HepG2 (cell line): ENCODE measurements around the gene WNT3A. TPM values are rescaled to one million over a fixed set of nuclear protein-coding genes. Genes with fewer than 3 reads are reported as not detected.

Experiments
- ARID2 ChIP-seq: sonication (generic); formaldehyde crosslinking; IDR thresholded peaks from 2 replicates; pipeline ENCODE4 v1.8.1; 2022; ENCODE audit warnings: mild to moderate bottlenecking, missing genetic modification reagents, borderline replicate concordance
- GPN1 ChIP-seq: sonication (generic); formaldehyde crosslinking; IDR thresholded peaks from 2 replicates; pipeline ENCODE4 v1.5.1; 2020; ENCODE audit warnings: missing genetic modification reagents, borderline replicate concordance
- NCOA2 ChIP-seq: sonication (generic); formaldehyde crosslinking; IDR thresholded peaks from 2 replicates; pipeline ENCODE4 v1.8.0; 2022; ENCODE audit warnings: inconsistent platforms
- NFRKB ChIP-seq: fragments of 450-650 bp; IDR thresholded peaks from 2 replicates; pipeline ENCODE4 v1.6.1; 2017
- PCBP2 ChIP-seq: fragments of 200-400 bp; formaldehyde crosslinking; optimal IDR thresholded peaks from 2 replicates; pipeline ENCODE3; 2018; ENCODE audit warnings: low read length, low read depth; ENCODE audit not compliant: poor library complexity, severe bottlenecking
- RBAK ChIP-seq: sonication (generic); formaldehyde crosslinking; IDR thresholded peaks from 2 replicates; pipeline ENCODE4 v1.5.1; 2020; ENCODE audit warnings: mild to moderate bottlenecking, missing genetic modification reagents
- SAFB2 ChIP-seq: sonication (generic); formaldehyde crosslinking; IDR thresholded peaks from 2 replicates; pipeline ENCODE4 v1.5.1; 2020; ENCODE audit warnings: missing genetic modification reagents, low read depth, mild to moderate bottlenecking, borderline replicate concordance
- SIX4 ChIP-seq: sonication (generic); formaldehyde crosslinking; IDR thresholded peaks from 2 replicates; pipeline ENCODE4 v1.4.0; 2020; ENCODE audit warnings: missing genetic modification reagents
- TBL1XR1 ChIP-seq: fragments of 150-350 bp; IDR thresholded peaks from 2 replicates; pipeline ENCODE4 v1.6.1; 2014; ENCODE audit warnings: borderline replicate concordance, low read length; ENCODE audit not compliant: partially characterized antibody
- THRA ChIP-seq: sonication (generic); formaldehyde crosslinking; IDR thresholded peaks from 2 replicates; pipeline ENCODE4 v1.4.0; 2020; ENCODE audit warnings: missing genetic modification reagents, borderline replicate concordance
- WIZ ChIP-seq: sonication (generic); formaldehyde crosslinking; IDR thresholded peaks from 2 replicates; pipeline ENCODE4 v1.5.1; 2020; ENCODE audit warnings: mild to moderate bottlenecking, missing genetic modification reagents
- XBP1 ChIP-seq: sonication (generic); formaldehyde crosslinking; IDR thresholded peaks from 2 replicates; pipeline ENCODE4 v1.5.0; 2020; ENCODE audit warnings: missing genetic modification reagents
- ZFP82 ChIP-seq: sonication (generic); formaldehyde crosslinking; IDR thresholded peaks from 2 replicates; pipeline ENCODE4 v1.5.1; 2020; ENCODE audit warnings: mild to moderate bottlenecking, missing genetic modification reagents, borderline replicate concordance
- ZNF292 ChIP-seq: sonication (generic); formaldehyde crosslinking; IDR thresholded peaks from 2 replicates; pipeline ENCODE4 v1.8.1; 2022; ENCODE audit warnings: mild to moderate bottlenecking, low read depth, missing genetic modification reagents, borderline replicate concordance
- ZNF816 ChIP-seq: sonication (generic); formaldehyde crosslinking; IDR thresholded peaks from 2 replicates; pipeline ENCODE4 v1.8.0; 2022; ENCODE audit warnings: missing genetic modification reagents, mild to moderate bottlenecking, borderline replicate concordance
- polyA plus RNA-seq, 8 experiments: library from polyadenylated mRNA; depleted of rRNA in 3 of 8; stranded (reverse) in 7 of 8; unstranded in 1 of 8; fragments of >200 nt; fragmentation: Illumina TruSeq in 4 of 8; extraction: Trizol in 4 of 8; gene quantifications; 2 replicates each; pipeline versions ENCODE4 v1.2.1 to v1.2.3, GENCODE V29; 2011 to 2016; ENCODE audit warnings: low read depth in 4 of 8, missing spikeins in 1 of 8, mixed read lengths in 1 of 8; ENCODE audit not compliant: insufficient read depth in 1 of 8
- total RNA-seq, 5 experiments: library from RNA; depleted of rRNA; stranded (reverse); fragments of >200 nt; fragmentation: Illumina TruSeq; extraction: Trizol; gene quantifications; 2 replicates each; pipeline ENCODE4 v1.2.3, GENCODE V29; 2016; ENCODE audit warnings: low read depth in 1 of 5
- TF ChIP-seq, protein P1 (sequence below): sonication (generic); formaldehyde crosslinking; conservative IDR thresholded peaks from 2 replicates; pipeline ENCODE4 v1.8.1; 2023; ENCODE audit warnings: missing genetic modification reagents
- TF ChIP-seq, protein P2 (sequence below): sonication (generic); formaldehyde crosslinking; IDR thresholded peaks from 2 replicates; pipeline ENCODE4 v1.5.1; 2020; ENCODE audit warnings: missing genetic modification reagents, mild to moderate bottlenecking, borderline replicate concordance
- TF ChIP-seq, protein P3 (sequence below): sonication (generic); formaldehyde crosslinking; conservative IDR thresholded peaks from 2 replicates; pipeline ENCODE4 v1.8.0; 2022; ENCODE audit warnings: mild to moderate bottlenecking, moderate library complexity, missing genetic modification reagents
- TF ChIP-seq, protein P4 (sequence below): sonication (generic); formaldehyde crosslinking; IDR thresholded peaks from 2 replicates; pipeline ENCODE4 v1.5.1; 2020; ENCODE audit warnings: mild to moderate bottlenecking, missing genetic modification reagents, moderate library complexity

Gene WNT3A
- total and polyA plus RNA-seq, 2 of the 13 experiments (the other 11 are each of a cell fraction or from before 2014, with no cell fraction given), result not detected

- TF ChIP-seq, protein P1, sequence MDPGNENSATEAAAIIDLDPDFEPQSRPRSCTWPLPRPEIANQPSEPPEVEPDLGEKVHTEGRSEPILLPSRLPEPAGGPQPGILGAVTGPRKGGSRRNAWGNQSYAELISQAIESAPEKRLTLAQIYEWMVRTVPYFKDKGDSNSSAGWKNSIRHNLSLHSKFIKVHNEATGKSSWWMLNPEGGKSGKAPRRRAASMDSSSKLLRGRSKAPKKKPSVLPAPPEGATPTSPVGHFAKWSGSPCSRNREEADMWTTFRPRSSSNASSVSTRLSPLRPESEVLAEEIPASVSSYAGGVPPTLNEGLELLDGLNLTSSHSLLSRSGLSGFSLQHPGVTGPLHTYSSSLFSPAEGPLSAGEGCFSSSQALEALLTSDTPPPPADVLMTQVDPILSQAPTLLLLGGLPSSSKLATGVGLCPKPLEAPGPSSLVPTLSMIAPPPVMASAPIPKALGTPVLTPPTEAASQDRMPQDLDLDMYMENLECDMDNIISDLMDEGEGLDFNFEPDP (CRISPR knock-in tag), result no peak
- TF ChIP-seq, protein P2, sequence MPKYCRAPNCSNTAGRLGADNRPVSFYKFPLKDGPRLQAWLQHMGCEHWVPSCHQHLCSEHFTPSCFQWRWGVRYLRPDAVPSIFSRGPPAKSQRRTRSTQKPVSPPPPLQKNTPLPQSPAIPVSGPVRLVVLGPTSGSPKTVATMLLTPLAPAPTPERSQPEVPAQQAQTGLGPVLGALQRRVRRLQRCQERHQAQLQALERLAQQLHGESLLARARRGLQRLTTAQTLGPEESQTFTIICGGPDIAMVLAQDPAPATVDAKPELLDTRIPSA (CRISPR knock-in tag), result no peak
- TF ChIP-seq ZNF816 (peak; percentile 94), RBAK (CRISPR knock-in tag) (peak; percentile 57; the same call in 1 of the 2 replicates), PCBP2 (no peak), ZNF292 (CRISPR knock-in tag) (peak; percentile 78; the same call in 1 of the 2 replicates), ZFP82 (CRISPR knock-in tag) (peak; percentile 99), NCOA2 (CRISPR knock-in tag) (peak; percentile 28; the same call in 1 of the 2 replicates), GPN1 (CRISPR knock-in tag) (no peak; the same call in 1 of the 2 replicates), SAFB2 (CRISPR knock-in tag) (0 out of 2 replicates have a peak, but pooled peaks have one; percentile 49), ARID2 (CRISPR knock-in tag) (no peak), THRA (CRISPR knock-in tag) (peak; percentile 55; the same call in 1 of the 2 replicates), TBL1XR1 (no peak), SIX4 (CRISPR knock-in tag) (peak; percentile 11; the same call in 1 of the 2 replicates), WIZ (CRISPR knock-in tag) (no peak), XBP1 (CRISPR knock-in tag) (no peak; the same call in 1 of the 2 replicates), NFRKB (no peak)
- TF ChIP-seq, protein P3, sequence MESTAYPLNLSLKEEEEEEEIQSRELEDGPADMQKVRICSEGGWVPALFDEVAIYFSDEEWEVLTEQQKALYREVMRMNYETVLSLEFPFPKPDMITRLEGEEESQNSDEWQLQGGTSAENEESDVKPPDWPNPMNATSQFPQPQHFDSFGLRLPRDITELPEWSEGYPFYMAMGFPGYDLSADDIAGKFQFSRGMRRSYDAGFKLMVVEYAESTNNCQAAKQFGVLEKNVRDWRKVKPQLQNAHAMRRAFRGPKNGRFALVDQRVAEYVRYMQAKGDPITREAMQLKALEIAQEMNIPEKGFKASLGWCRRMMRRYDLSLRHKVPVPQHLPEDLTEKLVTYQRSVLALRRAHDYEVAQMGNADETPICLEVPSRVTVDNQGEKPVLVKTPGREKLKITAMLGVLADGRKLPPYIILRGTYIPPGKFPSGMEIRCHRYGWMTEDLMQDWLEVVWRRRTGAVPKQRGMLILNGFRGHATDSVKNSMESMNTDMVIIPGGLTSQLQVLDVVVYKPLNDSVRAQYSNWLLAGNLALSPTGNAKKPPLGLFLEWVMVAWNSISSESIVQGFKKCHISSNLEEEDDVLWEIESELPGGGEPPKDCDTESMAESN (CRISPR knock-in tag), result peak; percentile 92
- TF ChIP-seq, protein P4, sequence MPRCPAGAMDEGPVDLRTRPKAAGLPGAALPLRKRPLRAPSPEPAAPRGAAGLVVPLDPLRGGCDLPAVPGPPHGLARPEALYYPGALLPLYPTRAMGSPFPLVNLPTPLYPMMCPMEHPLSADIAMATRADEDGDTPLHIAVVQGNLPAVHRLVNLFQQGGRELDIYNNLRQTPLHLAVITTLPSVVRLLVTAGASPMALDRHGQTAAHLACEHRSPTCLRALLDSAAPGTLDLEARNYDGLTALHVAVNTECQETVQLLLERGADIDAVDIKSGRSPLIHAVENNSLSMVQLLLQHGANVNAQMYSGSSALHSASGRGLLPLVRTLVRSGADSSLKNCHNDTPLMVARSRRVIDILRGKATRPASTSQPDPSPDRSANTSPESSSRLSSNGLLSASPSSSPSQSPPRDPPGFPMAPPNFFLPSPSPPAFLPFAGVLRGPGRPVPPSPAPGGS (CRISPR knock-in tag), result peak; percentile 87
These were observed 102.5 kb downstream of the WNT3A start, which contains the start of gene MRPL55 (continued) for GRCh38 chr1:228109073-228109961.
